ENCODE data around the gene TRIM75.
"Not testable (repeated sequence)": the region's sequence is repeated elsewhere in the genome, so short reads cannot be mapped to it uniquely, and the experiment has no call there.

TRIM75 gene

GRCh38 chr4:165077034-165077578 is 23.4 kb downstream of the TRIM75 start:
- no peak for DNase-seq (ENCODE audit: low read depth)

- no peak for DNase-seq (ENCODE audit: low read depth)
These were observed 25.8 kb downstream of the TRIM75 start for GRCh38 chr4:165079476-165079875.

DNA sequence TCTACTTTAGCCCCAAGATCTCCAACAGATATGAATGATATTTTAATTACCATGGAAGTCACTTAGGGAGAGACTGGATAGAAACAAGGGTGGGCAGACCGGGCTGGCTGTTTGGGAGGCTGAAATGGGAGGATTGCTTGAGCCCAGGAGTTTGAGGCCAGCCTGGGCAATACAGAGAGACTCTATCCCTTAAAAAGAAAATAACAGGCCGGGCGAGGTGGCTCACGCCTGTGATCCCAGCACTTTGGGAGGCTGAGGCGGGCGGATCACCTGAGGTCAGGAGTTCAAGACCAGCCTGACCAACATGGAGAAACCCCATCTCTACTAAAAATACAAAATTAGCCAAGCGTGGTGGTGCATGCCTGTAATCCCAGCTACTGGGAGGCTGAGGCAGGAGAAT is 31.1 kb downstream of the TRIM75 start:
- not testable (repeated sequence) for DNase-seq (ENCODE audit: low read depth)

GRCh38 chr4:165085946-165086345 is 32.3 kb downstream of the TRIM75 start:
- DNase-seq (ENCODE audit: low read depth) = no peak

DNA sequence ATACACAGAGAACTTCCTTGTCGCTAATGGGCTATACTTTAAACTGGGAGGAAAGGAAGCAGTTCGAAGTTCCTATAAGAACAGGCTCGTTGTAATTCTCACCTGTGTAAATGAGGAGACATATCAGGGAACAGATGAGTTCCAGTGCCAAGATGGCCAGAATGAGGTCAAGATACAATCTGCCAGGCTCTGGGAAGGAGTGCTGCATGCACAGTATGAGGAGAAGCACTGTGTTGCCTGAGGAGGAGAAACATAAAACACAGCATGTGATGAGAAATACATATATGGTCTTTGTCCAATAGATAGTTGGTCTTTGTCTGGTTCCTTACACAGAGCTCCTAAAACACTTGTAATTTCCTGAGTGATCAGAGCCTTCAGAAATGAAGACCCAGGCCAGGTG is 34.7 kb downstream of the TRIM75 start:
- DNase-seq (ENCODE audit: low read depth) = no peak

- DNase-seq (ENCODE audit: low read depth) = not testable (repeated sequence)
These were observed 38.5 kb downstream of the TRIM75 start for GRCh38 chr4:165092187-165092586.

GRCh38 chr4:165094873-165095272 is 41.2 kb downstream of the TRIM75 start:
- DNase-seq (ENCODE audit: low read depth) = no peak

- DNase-seq (ENCODE audit: low read depth) = no peak
These were observed 41.6 kb downstream of the TRIM75 start for GRCh38 chr4:165095291-165095690.

- no peak for DNase-seq (ENCODE audit: low read depth)
These were observed 43.1 kb downstream of the TRIM75 start for GRCh38 chr4:165096776-165097175.

- no peak for DNase-seq (ENCODE audit: low read depth)
These were observed 48.0 kb downstream of the TRIM75 start for GRCh38 chr4:165101641-165102040.

DNA sequence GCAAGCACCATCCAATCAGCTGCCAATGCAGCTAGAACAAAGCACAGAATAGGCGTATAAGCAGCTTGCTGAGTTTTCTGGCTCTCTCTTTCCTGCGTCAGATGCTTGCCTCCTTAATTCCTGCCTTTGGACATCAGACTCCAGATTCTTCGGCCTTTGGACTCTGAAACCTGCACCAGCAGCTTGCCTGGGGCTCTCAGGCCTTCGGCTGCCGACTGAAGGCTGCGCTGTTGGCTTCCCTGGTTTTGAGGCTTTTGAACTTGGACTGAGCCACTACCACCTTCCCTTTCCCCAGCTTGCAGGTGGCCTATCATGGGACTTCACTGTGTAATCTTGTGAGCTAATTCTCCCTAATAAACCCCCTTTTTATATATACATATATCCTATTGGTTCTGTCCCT is 52.9 kb downstream of the TRIM75 start:
- DNase-seq (ENCODE audit: low read depth) = no peak
